Measurements from ENCODE around the gene PEX14. TPM values are rescaled to one million over a fixed set of nuclear protein-coding genes. Genes with fewer than 3 reads are reported as not detected.
A peak's percentile ranks its signal among the peaks of the same experiment; 100 is the strongest.

The PEX14 gene
- total and polyA plus RNA-seq, 2 donors (not counting 3 experiments of a cell fraction or from before 2014, with no cell fraction given) = 19.5 to 26.5 TPM

DNA sequence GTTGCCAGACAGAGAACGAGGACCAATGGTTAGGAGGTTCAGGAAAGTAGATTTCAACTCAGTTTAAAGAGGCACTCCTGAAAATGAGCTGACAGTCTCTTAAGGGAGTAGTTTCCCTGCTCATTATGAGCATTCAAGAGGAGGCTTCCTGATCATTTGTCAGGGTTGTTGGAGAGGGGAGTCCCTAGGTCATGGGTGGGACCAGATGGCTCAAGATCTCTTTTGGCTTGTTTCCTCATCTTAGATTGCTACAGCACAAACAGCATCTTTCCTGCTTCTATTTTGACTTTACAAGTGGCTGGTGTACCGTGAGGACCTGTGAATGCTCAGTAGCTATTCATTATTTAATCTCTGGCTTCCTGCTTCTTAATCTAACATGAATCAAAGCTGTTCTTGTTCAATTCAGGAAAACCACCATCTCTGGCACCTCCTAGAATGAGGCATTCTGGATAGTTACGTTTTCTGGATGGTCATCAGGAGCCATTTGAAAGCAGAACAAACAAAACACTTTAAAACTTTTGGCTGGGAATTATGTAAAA lies 47.6 kb downstream of the PEX14 start:
- Histone ChIP-seq H3K9me1 (replicated peaks; ENCODE audit: control insufficient read depth, extremely low read depth, insufficient read depth, low read length) (no peaks in the 10 kb centered on the region), H3K9me3 (replicated peaks; ENCODE audit: control insufficient read depth, insufficient read depth, low read length) (no peaks in the 10 kb centered on the region), H3K4me3 (replicated peaks in 1 of 3; ENCODE audit: insufficient read depth in 1 of 3, low read depth in 1 of 3, low read length in 3 of 3) (no peak overlapping the region), H3K27ac (ENCODE audit: insufficient read depth, low read depth, low read length) (no peak overlapping the region), H3K4me2 (ENCODE audit: insufficient read depth, low read length) (no peak overlapping the region), H3K9ac (replicated peaks; ENCODE audit: extremely low read depth, insufficient read depth, low read length) (no peak overlapping the region), H3K4me1 (ENCODE audit: control insufficient read depth, extremely low read depth, insufficient read depth, low read length) (peaks cover 3% of the 10 kb centered on the region), H3K79me2 (ENCODE audit: control insufficient read depth, insufficient read depth, low read length) (peaks cover 4% of the 10 kb centered on the region), H4K20me1 (replicated peaks; ENCODE audit: control insufficient read depth, extremely low read depth, insufficient read depth, low read length) (no peaks in the 10 kb centered on the region), H3K27me3 (ENCODE audit: control insufficient read depth in 2 of 2, insufficient read depth in 2 of 2, low read length in 2 of 2) (no peaks in the 10 kb centered on the region), H2AFZ (ENCODE audit: low read depth, low read length) (no peak overlapping the region), H3K36me3 (ENCODE audit: control insufficient read depth in 2 of 2, extremely low read depth in 1 of 2, insufficient read depth in 2 of 2, low read length in 2 of 2) (no peaks in the 10 kb centered on the region)
- ChIA-PET CTCF (interaction anchor here (0.7 to 2.3 kb wide), 6 partner anchors 9 to 420 kb away, joined by 3 to 21 read pairs (median 4); no protein-coding TSS in a partner anchor), POLR2A (no interaction called here)
- DNase-seq (ENCODE audit: low read depth, low spot score) (no peak), FAIRE-seq (peak; percentile 24)
- TF ChIP-seq MAX (IDR thresholded peaks at IDR 0.05; ENCODE audit: insufficient read depth, insufficient read length) (no peak), MYC (IDR thresholded peaks at IDR 0.05; ENCODE audit: low read depth, low read length) (no peak), JUN (IDR thresholded peaks at IDR 0.05; ENCODE audit: borderline replicate concordance, insufficient read depth, insufficient read length, low read depth) (no peak), POLR2A (IDR thresholded peaks at IDR 0.05; ENCODE audit: low read depth, low read length) (no peak), EZH2 (IDR thresholded peaks at IDR 0.05; ENCODE audit: borderline replicate concordance, low read depth, low read length, severe bottlenecking) (no peak), GATA2 (IDR thresholded peaks at IDR 0.05; ENCODE audit: insufficient read depth, insufficient read length, low read depth, low read length) (no peak), POLR2AphosphoS5 (IDR thresholded peaks at IDR 0.05; ENCODE audit: insufficient read depth, low read depth, low read length) (no peak), FOS (IDR thresholded peaks at IDR 0.05; ENCODE audit: borderline replicate concordance, insufficient read depth, low read length) (no peak)
- TF ChIP-seq, protein P1, sequence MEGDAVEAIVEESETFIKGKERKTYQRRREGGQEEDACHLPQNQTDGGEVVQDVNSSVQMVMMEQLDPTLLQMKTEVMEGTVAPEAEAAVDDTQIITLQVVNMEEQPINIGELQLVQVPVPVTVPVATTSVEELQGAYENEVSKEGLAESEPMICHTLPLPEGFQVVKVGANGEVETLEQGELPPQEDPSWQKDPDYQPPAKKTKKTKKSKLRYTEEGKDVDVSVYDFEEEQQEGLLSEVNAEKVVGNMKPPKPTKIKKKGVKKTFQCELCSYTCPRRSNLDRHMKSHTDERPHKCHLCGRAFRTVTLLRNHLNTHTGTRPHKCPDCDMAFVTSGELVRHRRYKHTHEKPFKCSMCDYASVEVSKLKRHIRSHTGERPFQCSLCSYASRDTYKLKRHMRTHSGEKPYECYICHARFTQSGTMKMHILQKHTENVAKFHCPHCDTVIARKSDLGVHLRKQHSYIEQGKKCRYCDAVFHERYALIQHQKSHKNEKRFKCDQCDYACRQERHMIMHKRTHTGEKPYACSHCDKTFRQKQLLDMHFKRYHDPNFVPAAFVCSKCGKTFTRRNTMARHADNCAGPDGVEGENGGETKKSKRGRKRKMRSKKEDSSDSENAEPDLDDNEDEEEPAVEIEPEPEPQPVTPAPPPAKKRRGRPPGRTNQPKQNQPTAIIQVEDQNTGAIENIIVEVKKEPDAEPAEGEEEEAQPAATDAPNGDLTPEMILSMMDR (IDR thresholded peaks at IDR 0.05; ENCODE audit: extremely low read depth in 1 of 2, insufficient read depth in 1 of 2, low read depth in 1 of 2, low read length in 2 of 2) = no peak
- BruUV-seq (replicated peaks) = no TSS peak
- intact Hi-C loops (cut with micrococcal nuclease) = no loop called here
- dilution Hi-C loops (cut with MboI; ENCODE audit: extremely low pct_ligation_motif_present, low sequenced_read_pairs) = no loop called here

Measured in endothelial cell of umbilical vein (primary cell).